Loucy (cell line): ENCODE data around the gene NGRN.

ENCODE experiments used
- CTCF ChIP-seq: fragments of 200-600 bp; sonication (generic); conservative IDR thresholded peaks from 2 replicates; pipeline ENCODE4 v1.5.1; 2014; ENCODE audit warnings: mild to moderate bottlenecking, antibody characterized with exemption, low read length
- EZH2phosphoT487 ChIP-seq: fragments of 200-600 bp; IDR thresholded peaks from 2 replicates; pipeline ENCODE4 v1.6.1; 2018; ENCODE audit warnings: antibody characterized with exemption, mild to moderate bottlenecking, moderate library complexity, borderline replicate concordance

GRCh38 chr15:90234096-90234988 is 31.1 kb upstream of the NGRN start, which contains the start of gene GDPGP1:
- TF ChIP-seq CTCF = no peak
- no peak for TF ChIP-seq EZH2phosphoT487
